HCT116 (cell line): ENCODE measurements around the gene DYNC1LI1. TPM values are rescaled to one million over a fixed set of nuclear protein-coding genes. Genes with fewer than 3 reads are reported as not detected.

Experiments used
- ATAC-seq: fragments of 200-7000 bp; cut with Tn5 transposase; 2 replicates; pipeline ENCODE4 v1.9.1; 2020; ENCODE audit warnings: mild to moderate bottlenecking, moderate library complexity
- BruUV-seq: library from RNA; stranded (reverse); fragments of 400-500 nt; replicated peaks from 2 replicates; lab custom pipeline; 2021; lab: Mats Ljungman, UMichigan
- CTCF ChIA-PET: fragments of 300-600 bp; sonication (Branson Sonifier 250); formaldehyde crosslinking; loops from one replicate; lab custom pipeline; 2021; ENCODE audit warnings: antibody characterized with exemption; lab: Charles Lee
- POLR2A ChIA-PET: fragments of 300-600, 350-600 bp; sonication (Branson Sonifier 250); formaldehyde crosslinking; loops from one replicate; lab custom pipeline; 2021; ENCODE audit warnings: antibody characterized with exemption; lab: Charles Lee
- RAD21 ChIA-PET, 2 experiments: fragments of 300-600 bp; sonication (Branson Sonifier 250); formaldehyde crosslinking; loops; one replicate each; lab custom pipeline; 2023; ENCODE audit warnings: low total read pairs in 2 of 2; ENCODE audit not compliant: uncharacterized antibody in 2 of 2, unreplicated experiment in 2 of 2, low non-redundant PET in 1 of 2; lab: Charles Lee
- DNase-seq: peaks from one replicate; pipeline ENCODE4 v3.0.0-alpha.2; 2010; ENCODE audit warnings: low read depth, low spot score
- H2AFZ ChIP-seq: fragments of 200-600 bp; shearing (Covaris generic), sonication (generic); 2 replicates; pipeline ENCODE4 v1.6.1; 2017; ENCODE audit warnings: low read depth, mixed run types, mixed read lengths, antibody characterized with exemption, low read length; ENCODE audit not compliant: poor library complexity, severe bottlenecking
- H3K27ac ChIP-seq: 2 replicates; pipeline ENCODE4 v1.5.1; 2012; ENCODE audit warnings: low read depth, low read length
- H3K27me3 ChIP-seq: fragments of 200-600 bp; sonication (generic); 2 replicates; pipeline ENCODE4 v1.6.1; 2016; ENCODE audit warnings: mixed run types, low read length, mixed read lengths; ENCODE audit not compliant: insufficient read depth
- H3K36me3 ChIP-seq, 2 experiments: fragments of 200-500 bp in 1 of 2; fragments of 200-600 bp in 1 of 2; sonication (Bioruptor generic) in 1 of 2; sonication (generic) in 1 of 2; 2 replicates each; pipeline versions ENCODE4 v1.5.1 to v1.6.1; 2014 to 2016; ENCODE audit warnings: low read length in 2 of 2, inconsistent platforms in 1 of 2, mixed read lengths in 1 of 2, mixed run types in 1 of 2; ENCODE audit not compliant: insufficient read depth in 2 of 2, control insufficient read depth in 1 of 2
- H3K4me1 ChIP-seq, 2 experiments: fragments of 200-600 bp in 1 of 2; sonication (generic) in 1 of 2; 2 replicates each; pipeline versions ENCODE4 v1.5.1 to v1.6.1; 2012 to 2017; ENCODE audit warnings: low read length in 2 of 2, inconsistent platforms in 1 of 2, mild to moderate bottlenecking in 1 of 2, mixed read lengths in 1 of 2, mixed run types in 1 of 2, moderate library complexity in 1 of 2; ENCODE audit not compliant: insufficient read depth in 2 of 2, control insufficient read depth in 1 of 2
- H3K4me2 ChIP-seq: fragments of 200-600 bp; sonication (generic); 2 replicates; pipeline ENCODE4 v1.6.1; 2017; ENCODE audit warnings: mixed run types, low read length, mixed read lengths
- H3K4me3 ChIP-seq, 2 experiments: fragments of 200-600 bp in 1 of 2; sonication (generic) in 1 of 2; replicated peaks in 1 of 2; 2 replicates each; pipeline ENCODE4 v1.5.1; 2011 to 2016; ENCODE audit warnings: low read length in 2 of 2, control low read depth in 1 of 2, low read depth in 1 of 2, mild to moderate bottlenecking in 1 of 2, mixed read lengths in 1 of 2, mixed run types in 1 of 2
- H3K79me2 ChIP-seq: fragments of 200-600 bp; sonication (generic); 2 replicates; pipeline ENCODE4 v1.6.1; 2017; ENCODE audit warnings: mild to moderate bottlenecking, mixed run types, low read length, moderate library complexity, mixed read lengths; ENCODE audit not compliant: insufficient read depth
- H3K9ac ChIP-seq: fragments of 200-600 bp; sonication (generic); 2 replicates; pipeline ENCODE4 v1.6.1; 2016; ENCODE audit warnings: low read length, mixed read lengths
- H3K9me2 ChIP-seq: fragments of 200-600 bp; sonication (generic), shearing (Covaris generic); 2 replicates; pipeline ENCODE4 v1.6.1; 2017; ENCODE audit warnings: mixed run types, mild to moderate bottlenecking, moderate library complexity; ENCODE audit not compliant: insufficient read depth
- H3K9me3 ChIP-seq, 2 experiments: fragments of 200-500 bp in 1 of 2; fragments of 200-600 bp in 1 of 2; sonication (Bioruptor generic) in 1 of 2; sonication (generic) in 1 of 2; 2 replicates each; pipeline ENCODE4 v1.6.1; 2014 to 2017; ENCODE audit warnings: low read length in 2 of 2, mixed read lengths in 2 of 2, inconsistent platforms in 1 of 2, low read depth in 1 of 2, mild to moderate bottlenecking in 1 of 2, mixed run types in 1 of 2, moderate library complexity in 1 of 2; ENCODE audit not compliant: control insufficient read depth in 1 of 2, insufficient read depth in 1 of 2
- H4K20me1 ChIP-seq: fragments of 200-600 bp; sonication (generic), shearing (Covaris generic); 2 replicates; pipeline ENCODE4 v1.6.1; 2017; ENCODE audit warnings: mixed run types, mild to moderate bottlenecking, moderate library complexity; ENCODE audit not compliant: insufficient read depth
- CBX3 ChIP-seq: IDR thresholded peaks from 2 replicates; pipeline ENCODE4 v1.6.1; 2012; ENCODE audit warnings: low read depth
- CEBPB ChIP-seq: IDR thresholded peaks from 2 replicates; pipeline ENCODE4 v1.6.1; 2012; ENCODE audit warnings: low read depth
- EZH2 ChIP-seq: fragments of 200-600 bp; sonication (generic); IDR thresholded peaks from 2 replicates; pipeline ENCODE4 v1.6.1; 2017; ENCODE audit warnings: antibody characterized with exemption, mixed run types
- FOSL1 ChIP-seq: IDR thresholded peaks from 2 replicates; pipeline ENCODE4 v1.6.1; 2012; ENCODE audit warnings: low read depth
- JUND ChIP-seq: IDR thresholded peaks from 2 replicates; pipeline ENCODE4 v1.6.1; 2012
- SIN3A ChIP-seq: IDR thresholded peaks from 2 replicates; pipeline ENCODE4 v1.6.1; 2012; ENCODE audit warnings: low read depth
- SP1 ChIP-seq: IDR thresholded peaks from 2 replicates; pipeline ENCODE4 v1.6.1; 2012; ENCODE audit warnings: low read depth
- SRF ChIP-seq: IDR thresholded peaks from 2 replicates; pipeline ENCODE4 v1.6.1; 2012; ENCODE audit warnings: low read depth
- TCF7L2 ChIP-seq: IDR thresholded peaks from 2 replicates; pipeline ENCODE4 v1.7.0; 2011; ENCODE audit warnings: borderline replicate concordance, inconsistent platforms; ENCODE audit not compliant: insufficient read depth, insufficient read length; ENCODE audit errors: extremely low read depth
- YY1 ChIP-seq: IDR thresholded peaks from 2 replicates; pipeline ENCODE4 v1.6.1; 2011; ENCODE audit warnings: low read length, low read depth, moderate library complexity, mild to moderate bottlenecking; ENCODE audit not compliant: insufficient replicate concordance; ENCODE audit errors: extremely low read depth
- ZBTB33 ChIP-seq: IDR thresholded peaks from 2 replicates; pipeline ENCODE4 v1.6.1; 2011; ENCODE audit warnings: mild to moderate bottlenecking, low read length, moderate library complexity; ENCODE audit not compliant: insufficient replicate concordance; ENCODE audit errors: extremely low read depth
- ZFX ChIP-seq: fragments of 450-650 bp; IDR thresholded peaks from 2 replicates; pipeline ENCODE4 v1.6.1; 2017
- ZNF274 ChIP-seq: fragments of 200-500 bp; sonication (Bioruptor generic); IDR thresholded peaks from 2 replicates; pipeline ENCODE4 v1.6.1; 2014; ENCODE audit warnings: mild to moderate bottlenecking, low read depth, low read length, inconsistent platforms
- intact Hi-C: fragments of 100-400 bp; cut with micrococcal nuclease; formaldehyde crosslinking; loops from 2 replicates; pipeline ENCODE4 v1.10.0; 2022
- total RNA-seq: library from RNA; stranded (reverse); gene quantifications from one replicate; pipeline ENCODE4 v1.2.1, GENCODE V29; 2021; ENCODE audit not compliant: unreplicated experiment
- TF ChIP-seq, protein P1 (sequence below), 3 experiments: fragments of 200-600 bp in 1 of 3; sonication (generic) in 1 of 3; IDR thresholded peaks in 2 of 3; conservative IDR thresholded peaks in 1 of 3; 2 replicates each; pipeline ENCODE4 v1.5.1; 2012 to 2017; ENCODE audit warnings: low read depth in 2 of 3, low read length in 2 of 3, antibody characterized with exemption in 1 of 3, borderline replicate concordance in 1 of 3, control low read depth in 1 of 3, mild to moderate bottlenecking in 1 of 3, mixed read lengths in 1 of 3, mixed run types in 1 of 3, moderate library complexity in 1 of 3; ENCODE audit not compliant: insufficient read depth in 1 of 3
- TF ChIP-seq, protein P2 (sequence below): IDR thresholded peaks from 2 replicates; pipeline ENCODE4 v1.6.1; 2012

Gene DYNC1LI1
- total RNA-seq, 1 experiment from 2014 or later: 39.4 TPM

GRCh38 chr3:32575451-32576113 is 4.9 kb upstream of the DYNC1LI1 start:
- no peak overlapping the region for H2AFZ ChIP-seq
- intact Hi-C loops: no loop called here
- ChIA-PET POLR2A (no interaction called here), RAD21 (no interaction called here)
- no peaks in the 10 kb centered on the region for H3K27me3 ChIP-seq
- TF ChIP-seq EZH2: no peak
- no peak for TF ChIP-seq SP1
- TF ChIP-seq, protein P1, sequence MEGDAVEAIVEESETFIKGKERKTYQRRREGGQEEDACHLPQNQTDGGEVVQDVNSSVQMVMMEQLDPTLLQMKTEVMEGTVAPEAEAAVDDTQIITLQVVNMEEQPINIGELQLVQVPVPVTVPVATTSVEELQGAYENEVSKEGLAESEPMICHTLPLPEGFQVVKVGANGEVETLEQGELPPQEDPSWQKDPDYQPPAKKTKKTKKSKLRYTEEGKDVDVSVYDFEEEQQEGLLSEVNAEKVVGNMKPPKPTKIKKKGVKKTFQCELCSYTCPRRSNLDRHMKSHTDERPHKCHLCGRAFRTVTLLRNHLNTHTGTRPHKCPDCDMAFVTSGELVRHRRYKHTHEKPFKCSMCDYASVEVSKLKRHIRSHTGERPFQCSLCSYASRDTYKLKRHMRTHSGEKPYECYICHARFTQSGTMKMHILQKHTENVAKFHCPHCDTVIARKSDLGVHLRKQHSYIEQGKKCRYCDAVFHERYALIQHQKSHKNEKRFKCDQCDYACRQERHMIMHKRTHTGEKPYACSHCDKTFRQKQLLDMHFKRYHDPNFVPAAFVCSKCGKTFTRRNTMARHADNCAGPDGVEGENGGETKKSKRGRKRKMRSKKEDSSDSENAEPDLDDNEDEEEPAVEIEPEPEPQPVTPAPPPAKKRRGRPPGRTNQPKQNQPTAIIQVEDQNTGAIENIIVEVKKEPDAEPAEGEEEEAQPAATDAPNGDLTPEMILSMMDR (IDR thresholded peaks at IDR 0.05 in 2 of 3, conservative IDR thresholded peaks at IDR 0.05 in 1 of 3; ENCODE audit: borderline replicate concordance in 1 of 3, insufficient read depth in 1 of 3, low read depth in 2 of 3, low read length in 2 of 3): no peak
- TF ChIP-seq, protein P2, sequence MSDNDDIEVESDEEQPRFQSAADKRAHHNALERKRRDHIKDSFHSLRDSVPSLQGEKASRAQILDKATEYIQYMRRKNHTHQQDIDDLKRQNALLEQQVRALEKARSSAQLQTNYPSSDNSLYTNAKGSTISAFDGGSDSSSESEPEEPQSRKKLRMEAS: no peak
- no peak for TF ChIP-seq ZFX
- TF ChIP-seq SRF: no peak
- no peak for TF ChIP-seq CEBPB
- no peak for TF ChIP-seq TCF7L2
- no peak for TF ChIP-seq CBX3
- TF ChIP-seq YY1: no peak
- no peak for TF ChIP-seq JUND
- no peak for TF ChIP-seq ZBTB33
- TF ChIP-seq SIN3A: no peak
- TF ChIP-seq ZNF274: no peak
- TF ChIP-seq FOSL1: no peak
- TF ChIP-seq, all 23 proteins: peak for 0
- Histone ChIP-seq H4K20me1 (no peaks in the 10 kb centered on the region), H3K4me1 (peaks cover 3 to 10% of the 10 kb centered on the region in 2 experiments; a peak in 2 of 4 replicates), H3K4me2 (no peak overlapping the region), H3K9me3 (no peaks in the 10 kb centered on the region), H3K36me3 (no peaks in the 10 kb centered on the region), H3K27ac (no peak overlapping the region), H3K4me3 (no peak overlapping the region), H3K79me2 (no peaks in the 10 kb centered on the region), H3K9me2 (no peaks in the 10 kb centered on the region), H3K9ac (no peak overlapping the region)
- CTCF ChIA-PET: no interaction called here
- DNase-seq (no peak), ATAC-seq (no peak)
- no TSS peak for BruUV-seq
